H9 (cell line): ENCODE results near the gene CDC42. TPM values are rescaled to one million over a fixed set of nuclear protein-coding genes. Genes with fewer than 3 reads are reported as not detected.
"Not testable (repeated sequence)": the region's sequence is repeated elsewhere in the genome, so short reads cannot be mapped to it uniquely, and the experiment has no call there.

Experiments
- DNase-seq: peaks from one replicate; pipeline ENCODE4 v3.0.0-alpha.2; 2017
- H2AFZ ChIP-seq: one replicate; pipeline ENCODE4 v1.6.1; 2013; ENCODE audit warnings: mild to moderate bottlenecking, low read length, control low read depth, moderate library complexity
- H2AK5ac ChIP-seq: 2 replicates; pipeline ENCODE4 v1.6.1; 2013; ENCODE audit warnings: low read length, control low read depth, mixed read lengths; ENCODE audit not compliant: insufficient read length
- H2BK120ac ChIP-seq: one replicate; pipeline ENCODE4 v1.6.1; 2013; ENCODE audit warnings: low read depth, mild to moderate bottlenecking, low read length, control low read depth, inconsistent platforms; ENCODE audit not compliant: poor library complexity, severe bottlenecking
- H2BK12ac ChIP-seq: 2 replicates; pipeline ENCODE4 v1.6.1; 2013; ENCODE audit warnings: low read length, control low read depth, mixed read lengths, low read depth; ENCODE audit not compliant: insufficient read length
- H2BK15ac ChIP-seq: 2 replicates; pipeline ENCODE4 v1.6.1; 2013; ENCODE audit warnings: low read depth, low read length, control low read depth
- H2BK20ac ChIP-seq: one replicate; pipeline ENCODE4 v1.6.1; 2013; ENCODE audit warnings: low read depth, mild to moderate bottlenecking, low read length, control low read depth, inconsistent platforms; ENCODE audit not compliant: poor library complexity, severe bottlenecking
- H2BK5ac ChIP-seq: 2 replicates; pipeline ENCODE4 v1.6.1; 2013; ENCODE audit warnings: low read length, control low read depth, mixed read lengths; ENCODE audit not compliant: insufficient read length
- H3K14ac ChIP-seq: 2 replicates; pipeline ENCODE4 v1.6.1; 2013; ENCODE audit warnings: low read length, control low read depth; ENCODE audit not compliant: insufficient read depth
- H3K18ac ChIP-seq: 2 replicates; pipeline ENCODE4 v1.6.1; 2013; ENCODE audit warnings: low read depth, mild to moderate bottlenecking, mixed read lengths, low read length, control low read depth; ENCODE audit not compliant: insufficient read length
- H3K23ac ChIP-seq: 2 replicates; pipeline ENCODE4 v1.6.1; 2013; ENCODE audit warnings: low read length, control low read depth, mixed read lengths, low read depth; ENCODE audit not compliant: insufficient read length
- H3K23me2 ChIP-seq: 2 replicates; pipeline ENCODE4 v1.6.1; 2013; ENCODE audit warnings: low read depth, mild to moderate bottlenecking, mixed read lengths, low read length, control low read depth; ENCODE audit not compliant: insufficient read length, poor library complexity, severe bottlenecking
- H3K27ac ChIP-seq: 2 replicates; pipeline ENCODE4 v1.5.1; 2013; ENCODE audit warnings: low read length, control low read depth, mixed read lengths, low read depth; ENCODE audit not compliant: insufficient read length
- H3K27me3 ChIP-seq: 2 replicates; pipeline ENCODE4 v1.6.1; 2013; ENCODE audit warnings: low read length, control low read depth, inconsistent platforms; ENCODE audit not compliant: insufficient read depth
- H3K4ac ChIP-seq: 2 replicates; pipeline ENCODE4 v1.6.1; 2013; ENCODE audit warnings: low read depth, mild to moderate bottlenecking, control low read depth, inconsistent platforms, low read length, moderate library complexity
- H3K4me1 ChIP-seq: 2 replicates; pipeline ENCODE4 v1.6.1; 2013; ENCODE audit warnings: low read length, control low read depth, inconsistent platforms; ENCODE audit not compliant: insufficient read depth
- H3K4me2 ChIP-seq: 2 replicates; pipeline ENCODE4 v1.6.1; 2013; ENCODE audit warnings: low read length, control low read depth, mixed read lengths; ENCODE audit not compliant: insufficient read length, insufficient read depth
- H3K56ac ChIP-seq: 2 replicates; pipeline ENCODE4 v1.6.1; 2013; ENCODE audit warnings: low read depth, mild to moderate bottlenecking, mixed read lengths, low read length, control low read depth; ENCODE audit not compliant: insufficient read length
- H3K79me1 ChIP-seq: 2 replicates; pipeline ENCODE4 v1.6.1; 2013; ENCODE audit warnings: low read depth, mild to moderate bottlenecking, moderate library complexity, low read length, control low read depth, inconsistent platforms; ENCODE audit not compliant: insufficient read depth, poor library complexity, severe bottlenecking
- H3K79me2 ChIP-seq: 2 replicates; pipeline ENCODE4 v1.6.1; 2013; ENCODE audit warnings: low read length, control low read depth, inconsistent platforms; ENCODE audit not compliant: insufficient read depth
- H3K9ac ChIP-seq: 2 replicates; pipeline ENCODE4 v1.6.1; 2013; ENCODE audit warnings: low read length, control low read depth, mixed read lengths; ENCODE audit not compliant: insufficient read length; ENCODE audit errors: extremely low read depth
- H3K9me3 ChIP-seq: one replicate; pipeline ENCODE4 v1.6.1; 2013; ENCODE audit warnings: low read depth, low read length, inconsistent platforms; ENCODE audit not compliant: control insufficient read depth
- H3T11ph ChIP-seq: one replicate; pipeline ENCODE4 v1.6.1; 2013; ENCODE audit warnings: mild to moderate bottlenecking, low read length, control low read depth, inconsistent platforms
- H4K20me1 ChIP-seq: one replicate; pipeline ENCODE4 v1.6.1; 2013; ENCODE audit not compliant: control insufficient read depth, insufficient read length, insufficient read depth
- H4K5ac ChIP-seq: 2 replicates; pipeline ENCODE4 v1.6.1; 2013; ENCODE audit warnings: low read depth, mild to moderate bottlenecking, mixed read lengths, low read length, control low read depth; ENCODE audit not compliant: insufficient read length
- H4K8ac ChIP-seq: replicated peaks from 2 replicates; pipeline ENCODE4 v1.6.1; 2013; ENCODE audit warnings: low read length, control low read depth, mixed read lengths, low read depth; ENCODE audit not compliant: insufficient read length
- H4K91ac ChIP-seq: 2 replicates; pipeline ENCODE4 v1.6.1; 2013; ENCODE audit warnings: low read depth, mild to moderate bottlenecking, moderate library complexity, mixed read lengths, low read length, control low read depth; ENCODE audit not compliant: insufficient read length
- H3K27ac Mint-ChIP-seq, 3 experiments: 2 replicates in 2 of 3; 3 replicates in 1 of 3; pipeline ENCODE4 v1.8.0; 2020 to 2021; ENCODE audit warnings: mixed read lengths in 3 of 3, mild to moderate bottlenecking in 1 of 3, moderate library complexity in 1 of 3
- H3K27me3 Mint-ChIP-seq: 2 replicates; pipeline ENCODE4 v1.8.0; 2021; ENCODE audit warnings: low read depth, mild to moderate bottlenecking, moderate library complexity, mixed read lengths
- H3K36me3 Mint-ChIP-seq, 3 experiments: 2 replicates in 2 of 3; 3 replicates in 1 of 3; pipeline ENCODE4 v1.8.0; 2020 to 2021; ENCODE audit warnings: low read depth in 3 of 3, mixed read lengths in 3 of 3; ENCODE audit not compliant: insufficient read depth in 1 of 3
- H3K4me1 Mint-ChIP-seq, 2 experiments: 2 replicates each; pipeline ENCODE4 v1.8.0; 2020; ENCODE audit warnings: mixed read lengths in 2 of 2
- H3K4me3 Mint-ChIP-seq, 2 experiments: 2 replicates in 1 of 2; 3 replicates in 1 of 2; pipeline ENCODE4 v1.8.0; 2020 to 2021; ENCODE audit warnings: mild to moderate bottlenecking in 2 of 2, mixed read lengths in 2 of 2, moderate library complexity in 1 of 2
- H3K9me3 Mint-ChIP-seq, 2 experiments: 2 replicates in 1 of 2; 3 replicates in 1 of 2; pipeline ENCODE4 v1.8.0; 2020; ENCODE audit warnings: mild to moderate bottlenecking in 2 of 2, mixed read lengths in 2 of 2, moderate library complexity in 1 of 2
- WGBS: extraction: QIAGEN DNeasy Blood & Tissue Kit; methylation state at CpG from one replicate; pipeline ENCODE4 v1.1.7; 2013; ENCODE audit warnings: missing lambda C conversion rate, low lambda C conversion rate, mixed read lengths; ENCODE audit not compliant: insufficient read length; ENCODE audit errors: extremely low coverage; 5-methylcytosine and 5-hydroxymethylcytosine counted together
- total RNA-seq: library from RNA; stranded (reverse); gene quantifications from 2 replicates; pipeline ENCODE4 v1.2.1, GENCODE V29; 2021

The CDC42 gene
- total RNA-seq, 1 experiment from 2014 or later = 197 TPM

- H3K27me3 Mint-ChIP-seq, H4K8ac ChIP-seq, H2BK5ac ChIP-seq, H3K36me3 Mint-ChIP-seq, H3K4me1 ChIP-seq, H3K4ac ChIP-seq, H3K79me2 ChIP-seq, H3K23me2 ChIP-seq, H2BK20ac ChIP-seq, H3K79me1 ChIP-seq, H3K9me3 Mint-ChIP-seq, H3K9ac ChIP-seq, H3K56ac ChIP-seq, H2AFZ ChIP-seq, H2BK15ac ChIP-seq, H3K4me1 Mint-ChIP-seq, H3K23ac ChIP-seq, H4K91ac ChIP-seq, H3K18ac ChIP-seq, H3T11ph ChIP-seq, H3K27ac ChIP-seq, DNase-seq, H4K5ac ChIP-seq, H4K20me1 ChIP-seq, H2BK120ac ChIP-seq, H3K4me3 Mint-ChIP-seq, H3K4me2 ChIP-seq, H3K14ac ChIP-seq, H2BK12ac ChIP-seq, H2AK5ac ChIP-seq, H3K27me3 ChIP-seq, H3K9me3 ChIP-seq: not testable (repeated sequence)
- H3K27ac Mint-ChIP-seq = peak overlapping the region in 1 of 3 experiments; percentile 44; a peak in 1 of 7 replicates
- WGBS = no CpG with 5 or more reads among the region's 4 CpGs
Measured at GRCh38 chr1:22012752-22013151, 39.8 kb upstream of the CDC42 start.

- not testable (repeated sequence) for H3K56ac ChIP-seq, H3T11ph ChIP-seq, H3K4me1 ChIP-seq, H3K27ac Mint-ChIP-seq, H3K36me3 Mint-ChIP-seq, H3K14ac ChIP-seq, H3K79me1 ChIP-seq, H3K23me2 ChIP-seq, H3K27me3 ChIP-seq, H3K9me3 Mint-ChIP-seq, H3K4me3 Mint-ChIP-seq, H2AK5ac ChIP-seq, H2BK12ac ChIP-seq, H3K9ac ChIP-seq, H4K91ac ChIP-seq, H2BK15ac ChIP-seq, H2BK120ac ChIP-seq, H4K20me1 ChIP-seq, H3K27ac ChIP-seq, H3K4me2 ChIP-seq, H3K23ac ChIP-seq, H2BK20ac ChIP-seq, H3K27me3 Mint-ChIP-seq, H3K9me3 ChIP-seq, H3K4me1 Mint-ChIP-seq, H4K8ac ChIP-seq, H4K5ac ChIP-seq, H3K79me2 ChIP-seq, H2BK5ac ChIP-seq, H2AFZ ChIP-seq, H3K4ac ChIP-seq, H3K18ac ChIP-seq, DNase-seq
- WGBS = no CpG with 5 or more reads among the region's 13 CpGs
Measured at GRCh38 chr1:22014575-22015206, 37.8 kb upstream of the CDC42 start.
